GM19395 (cell line): ENCODE data around the gene UPK3A.
"Not testable (repeated sequence)": the region's sequence is repeated elsewhere in the genome, so short reads cannot be mapped to it uniquely, and the experiment has no call there.

Experiments used
- ATAC-seq: cut with Tn5 transposase; IDR thresholded peaks from one replicate; pipeline ENCODE4 v1.9.1; 2021; ENCODE audit warnings: mild to moderate bottlenecking, moderate library complexity; ENCODE audit not compliant: unreplicated experiment

The UPK3A gene

GRCh38 chr22:45324311-45324711 is 39.6 kb downstream of the UPK3A start:
- ATAC-seq = no peak

- ATAC-seq = not testable (repeated sequence)
Observed at GRCh38 chr22:45328261-45328660, 43.5 kb downstream of the UPK3A start.

DNA sequence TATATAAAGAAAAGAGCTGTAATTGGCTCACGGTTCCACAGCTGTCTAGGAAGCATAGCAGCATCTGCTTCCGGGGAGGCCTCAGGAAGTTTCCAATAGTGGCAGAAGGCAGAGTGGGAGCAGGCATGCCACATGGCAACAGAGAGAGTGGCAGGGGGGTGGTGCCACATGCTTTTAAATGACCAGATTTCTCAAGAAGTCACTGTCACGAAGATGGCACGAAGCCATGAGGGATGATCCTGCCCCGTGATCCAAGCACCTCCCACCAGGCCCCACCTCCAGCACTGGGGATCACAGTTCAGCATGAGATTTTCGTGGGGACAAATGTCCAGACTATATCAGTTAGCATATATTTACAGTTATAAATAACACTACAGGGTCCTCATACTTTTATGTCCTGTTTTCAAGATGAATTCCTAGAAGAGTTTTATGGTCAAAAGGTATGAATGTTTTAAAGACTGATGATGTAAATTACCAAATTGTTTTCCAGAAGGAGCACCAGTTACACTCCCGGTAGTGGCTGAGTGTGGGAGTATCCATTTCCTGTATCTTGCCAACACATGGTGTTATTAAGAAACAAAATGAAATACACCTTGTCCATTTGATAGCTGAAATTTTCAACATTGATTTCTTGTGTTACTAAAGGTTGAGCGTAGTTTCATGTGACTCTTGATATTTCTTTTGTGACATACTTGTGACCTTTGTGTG is 44.2 kb downstream of the UPK3A start:
- no peak for ATAC-seq

GRCh38 chr22:45329530-45329936 is 44.8 kb downstream of the UPK3A start:
- ATAC-seq = no peak

DNA sequence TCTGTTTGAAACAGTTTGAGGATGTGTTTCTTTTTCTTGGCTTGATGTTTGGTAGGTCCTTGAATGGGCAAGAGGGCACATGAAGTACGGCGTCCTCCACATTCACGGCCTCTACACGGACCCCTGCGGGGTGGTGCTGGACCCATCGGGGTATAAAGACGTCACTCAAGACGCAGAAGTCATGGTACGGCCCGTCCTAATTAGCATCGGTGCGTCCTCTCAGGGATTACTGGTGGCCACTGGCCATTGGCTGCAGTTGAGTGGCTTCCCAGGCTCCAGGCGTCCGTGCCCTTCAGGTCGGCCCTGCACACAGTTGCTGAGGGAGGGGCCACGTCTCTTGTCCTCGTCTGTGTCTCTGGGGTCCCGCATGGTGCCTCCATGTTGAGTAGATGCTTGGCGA is 45.8 kb downstream of the UPK3A start:
- ATAC-seq = no peak

DNA sequence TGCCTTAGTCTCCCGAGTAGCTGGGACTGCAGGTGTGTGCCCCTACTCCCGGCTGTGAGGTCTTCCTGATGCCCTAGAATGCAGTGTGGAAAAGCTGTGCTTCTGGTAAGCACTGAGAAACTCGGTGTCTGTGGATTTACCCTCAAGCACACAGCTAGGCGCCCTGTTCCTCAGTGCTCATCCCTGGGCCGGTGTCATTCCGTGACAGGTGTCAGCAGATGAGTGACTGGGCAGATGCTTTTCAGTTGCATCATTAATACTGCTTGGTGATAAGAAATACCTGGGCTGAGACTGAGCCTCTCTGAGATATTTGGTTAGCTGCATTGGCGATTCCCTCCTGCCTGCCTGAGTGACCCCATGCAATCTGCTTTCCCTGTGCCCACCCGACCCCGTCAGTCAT is 46.7 kb downstream of the UPK3A start:
- no peak for ATAC-seq

DNA sequence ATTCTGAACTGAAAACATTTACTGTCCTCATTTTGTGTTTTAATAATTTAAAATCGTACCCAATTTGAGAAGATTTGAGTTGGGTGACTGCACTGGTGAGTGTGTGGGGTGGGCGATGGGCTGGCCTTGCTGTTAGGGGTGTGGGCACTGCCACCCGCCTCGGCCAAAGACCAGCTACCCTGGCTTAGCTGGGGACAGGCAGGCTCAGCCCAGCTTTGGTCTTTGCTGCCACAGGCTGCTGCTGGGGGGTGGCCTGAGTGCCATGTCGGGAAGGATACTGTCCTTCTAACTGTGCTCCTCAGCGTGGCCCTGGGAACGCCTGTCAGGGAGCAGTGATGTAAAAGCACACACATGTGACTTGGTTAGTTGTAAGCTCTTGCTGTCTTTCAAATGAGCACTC is 47.3 kb downstream of the UPK3A start:
- no peak for ATAC-seq

- ATAC-seq = no peak
Observed at GRCh38 chr22:45334068-45334467, 49.3 kb downstream of the UPK3A start.

- ATAC-seq = no peak
Observed at GRCh38 chr22:45334528-45334927, 49.8 kb downstream of the UPK3A start.

DNA sequence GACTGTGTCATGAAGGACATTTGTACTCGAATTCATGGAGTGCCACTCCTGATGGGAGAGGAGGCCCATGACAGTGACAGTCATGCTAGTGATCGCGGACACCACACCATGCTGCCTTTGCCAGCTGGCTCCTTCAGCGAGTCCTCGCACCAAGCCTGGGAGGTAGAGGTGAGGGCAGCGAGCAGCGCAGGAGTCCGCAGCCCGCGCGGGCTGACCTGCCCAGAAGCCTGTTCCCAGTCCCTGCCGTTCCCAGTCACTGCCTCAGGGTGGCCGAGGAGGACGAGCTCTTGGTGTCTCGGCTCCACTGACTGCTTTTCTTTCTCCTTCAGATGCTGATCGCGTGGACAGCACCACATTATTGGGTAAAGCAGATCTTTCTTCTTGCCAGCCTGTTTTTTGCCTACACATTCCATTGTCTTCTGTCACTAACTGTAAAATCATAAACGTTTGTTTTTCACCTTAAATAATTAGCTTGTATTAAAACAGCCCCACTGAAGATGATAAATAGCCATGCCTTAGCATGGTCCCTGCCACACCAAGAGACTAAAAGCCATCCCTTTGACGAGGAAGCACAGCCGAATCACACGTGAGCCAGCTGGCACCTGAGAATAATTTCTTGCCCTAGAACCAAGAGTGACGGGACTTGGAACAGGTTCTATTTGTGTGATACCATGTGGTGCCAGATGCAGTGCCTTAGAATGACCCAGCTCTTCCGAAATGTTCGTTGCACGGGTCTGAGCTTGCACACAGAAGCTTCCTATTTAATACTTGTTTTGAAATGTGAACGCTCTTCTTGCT is 50.5 kb downstream of the UPK3A start:
- ATAC-seq = no peak

DNA sequence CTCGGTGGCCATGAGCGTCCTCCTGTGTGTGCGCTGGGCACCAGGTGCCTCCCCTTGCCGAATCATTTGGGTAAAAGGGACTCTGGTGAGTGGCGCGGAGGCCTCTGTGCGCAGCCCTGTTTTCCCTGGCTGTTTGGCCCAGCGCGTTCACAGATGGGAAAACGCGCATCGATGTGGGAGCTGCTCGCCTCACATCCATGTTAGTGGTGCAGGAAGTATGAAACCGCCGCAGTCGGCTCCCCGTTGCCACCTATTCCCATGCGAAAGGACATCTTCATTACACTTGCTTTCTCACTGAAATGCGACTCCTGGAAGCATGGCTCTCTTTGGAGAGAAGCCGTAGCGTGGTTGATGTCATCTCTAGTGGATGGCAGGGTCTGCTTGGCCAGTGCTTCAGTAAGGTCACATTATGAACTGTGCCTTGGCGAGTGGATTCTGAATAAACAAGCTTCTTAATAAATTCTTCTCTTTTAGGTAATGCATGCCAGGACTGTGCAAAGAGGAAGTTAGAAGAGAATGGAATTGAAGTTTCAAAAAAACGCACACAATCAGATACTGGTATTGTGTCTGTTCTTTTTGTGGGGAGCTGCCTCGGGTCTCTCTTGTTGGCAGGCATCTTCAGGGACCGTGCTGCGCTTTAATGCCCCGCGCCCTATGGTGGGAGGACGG is 51.2 kb downstream of the UPK3A start:
- no peak for ATAC-seq

DNA sequence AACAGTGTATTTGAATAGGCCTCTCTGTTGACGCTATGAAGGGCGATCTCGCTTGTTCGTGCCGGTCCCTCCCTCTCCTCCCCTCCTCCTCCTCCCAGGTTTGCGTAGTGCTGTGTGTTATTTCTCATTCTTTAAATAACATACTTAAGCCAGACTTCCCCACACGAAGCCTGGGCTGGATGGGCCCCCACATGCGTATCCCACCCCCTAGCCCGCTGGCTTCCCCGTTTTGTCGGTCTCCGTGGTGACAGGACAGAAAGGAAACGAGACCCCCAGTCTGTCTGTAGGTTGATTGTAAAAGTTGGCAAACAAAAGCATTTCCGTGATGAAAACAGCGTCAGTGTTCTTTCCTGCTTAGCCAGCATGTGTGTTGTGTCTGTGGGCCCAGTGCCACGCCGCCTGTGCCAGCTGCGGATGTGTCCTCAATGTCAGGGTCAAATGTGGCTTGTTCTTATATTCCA is 52.3 kb downstream of the UPK3A start:
- ATAC-seq = no peak

DNA sequence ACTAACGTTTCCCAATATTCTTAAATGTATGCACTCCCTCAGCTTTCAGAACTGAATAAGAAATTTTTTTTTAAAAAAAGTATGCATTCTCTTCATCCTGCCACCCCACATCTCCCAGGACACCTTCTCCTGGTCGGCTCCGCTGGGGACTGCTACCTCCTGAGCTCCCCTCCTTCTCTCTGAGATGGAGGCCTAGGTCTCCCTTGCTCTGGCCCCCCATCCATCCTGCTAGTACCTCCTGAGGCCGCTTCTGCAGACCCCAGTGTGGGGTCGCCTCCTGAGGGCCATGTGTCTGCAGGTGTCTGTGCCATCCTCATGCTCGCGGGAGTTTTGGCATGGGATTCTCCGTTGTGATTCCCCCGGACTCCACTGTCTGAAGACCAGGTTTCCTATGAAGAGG is 52.8 kb downstream of the UPK3A start:
- no peak for ATAC-seq

DNA sequence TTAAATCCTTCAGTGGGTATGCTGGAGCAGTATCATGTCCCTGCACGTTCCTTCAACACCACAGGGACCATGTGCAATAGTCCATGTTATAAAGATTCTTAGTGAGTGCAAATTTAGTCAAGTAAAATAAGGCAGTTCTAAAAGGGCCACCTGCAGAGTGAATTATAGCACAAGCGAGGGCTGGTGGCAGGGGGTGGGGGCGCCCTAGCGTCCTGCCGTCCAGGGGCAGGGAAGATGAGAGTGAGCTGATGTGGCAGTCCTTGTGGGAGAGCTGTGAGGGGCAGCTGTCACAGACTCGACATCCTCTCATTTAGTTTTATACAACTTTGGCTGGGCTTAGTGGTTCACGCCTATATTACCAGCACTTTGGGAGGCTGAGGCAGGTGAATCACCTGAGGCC is 54.0 kb downstream of the UPK3A start:
- no peak for ATAC-seq

DNA sequence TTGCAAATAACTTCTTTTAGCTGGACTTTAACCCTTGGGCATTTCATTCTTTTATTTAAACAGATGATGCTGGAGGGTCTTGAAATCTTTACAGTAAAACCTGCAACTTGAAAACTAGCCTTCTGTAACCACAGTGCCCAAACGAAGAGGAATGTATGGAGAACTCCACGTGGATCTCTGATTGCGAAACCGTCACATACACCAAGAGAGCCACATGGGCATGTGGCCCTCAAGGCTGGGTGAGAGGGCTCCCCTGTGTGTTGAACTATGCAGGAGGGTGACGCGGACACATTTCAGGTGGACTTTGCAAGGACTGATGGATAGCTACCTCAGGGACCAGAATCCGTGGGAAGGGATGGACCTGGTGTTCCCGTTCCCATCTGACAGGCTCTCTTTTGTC is 55.6 kb downstream of the UPK3A start:
- no peak for ATAC-seq

DNA sequence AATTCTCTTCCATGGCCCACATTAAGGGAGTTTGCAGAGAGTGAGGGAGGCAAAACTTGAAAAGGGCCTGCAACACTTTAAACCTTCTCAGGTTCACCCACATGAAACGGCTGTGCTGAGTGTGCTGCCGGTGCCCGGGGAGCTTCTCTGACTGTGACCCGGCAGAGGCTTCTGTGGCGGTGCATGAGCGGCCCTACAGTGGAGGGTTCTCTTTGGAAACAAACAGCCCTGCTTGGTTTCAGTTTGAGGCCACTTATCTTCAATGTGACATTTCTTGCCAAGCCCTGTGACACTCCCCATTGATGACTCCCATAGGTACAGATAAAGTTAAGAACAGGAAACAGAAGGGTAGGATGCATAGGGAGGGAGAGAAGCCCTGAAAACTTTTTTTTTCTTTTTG is 56.7 kb downstream of the UPK3A start:
- no peak for ATAC-seq

DNA sequence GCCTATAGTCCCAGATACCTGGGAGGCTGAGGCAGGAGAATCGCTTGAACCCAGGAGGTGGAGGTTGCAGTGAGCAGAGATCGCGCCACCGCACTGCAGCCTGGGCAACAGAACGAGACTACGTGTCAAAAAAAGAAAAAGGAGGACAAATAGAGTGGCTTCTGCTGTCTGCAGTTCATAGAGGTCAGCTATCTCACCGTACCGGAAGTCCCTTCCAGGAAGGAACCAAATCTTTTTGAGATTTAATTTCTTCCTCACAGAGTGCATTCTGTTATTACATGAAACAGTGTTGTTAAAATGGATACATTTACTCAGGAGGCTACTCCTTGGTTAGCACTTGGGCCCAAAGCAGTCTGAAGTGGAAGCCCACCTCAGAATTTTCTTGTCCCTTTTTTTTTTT is 58.4 kb downstream of the UPK3A start:
- no peak for ATAC-seq

GRCh38 chr22:45344334-45344733 is 59.6 kb downstream of the UPK3A start:
- ATAC-seq = no peak
